Transverse colon (tissue), 4 donors: ENCODE measurements around the gene ETNPPL. TPM values are rescaled to one million over a fixed set of nuclear protein-coding genes. Genes with fewer than 3 reads are reported as not detected.

Experiments used
- DNase-seq: peaks from one replicate; pipeline ENCODE4 v3.0.0-alpha.2; 2019
- H3K27ac ChIP-seq, 4 donors: fragments of 200-600 bp; sonication (generic); 2 replicates each; pipeline ENCODE4 v1.5.1; 2016 to 2018; ENCODE audit warnings: inconsistent platforms in 4 of 4
- H3K27me3 ChIP-seq: fragments of 200-600 bp; sonication (generic); 2 replicates; pipeline ENCODE4 v1.5.1; 2017; ENCODE audit warnings: inconsistent platforms
- H3K36me3 ChIP-seq, 4 donors: fragments of 200-600 bp; sonication (generic); 2 replicates each; pipeline ENCODE4 v1.5.1; 2017 to 2019; ENCODE audit warnings: inconsistent platforms in 4 of 4
- H3K4me1 ChIP-seq, 4 donors: fragments of 200-600 bp; sonication (generic); 2 replicates each; pipeline ENCODE4 v1.5.1; 2017 to 2020; ENCODE audit warnings: inconsistent platforms in 4 of 4
- H3K4me3 ChIP-seq, 4 donors: fragments of 200-600 bp; sonication (generic); 1 replicate in 1 of 4; 2 replicates in 3 of 4; pipeline versions ENCODE4 v1.5.1 to v1.6.1; 2017 to 2019; ENCODE audit warnings: inconsistent platforms in 4 of 4
- H3K9me3 ChIP-seq, 2 donors: fragments of 200-600 bp; sonication (generic); 2 replicates each; pipeline ENCODE4 v1.5.1; 2017 to 2019; ENCODE audit warnings: inconsistent platforms in 2 of 2
- CTCF ChIP-seq, 5 experiments: fragments of 200-600 bp in 3 of 5; fragments of 450-650 bp in 2 of 5; sonication (generic) in 3 of 5; IDR thresholded peaks; 1 replicate in 2 of 5; 2 replicates in 3 of 5; pipeline ENCODE4 v1.5.1; 2016 to 2017; ENCODE audit warnings: antibody characterized with exemption in 5 of 5, inconsistent platforms in 3 of 5, mild to moderate bottlenecking in 2 of 5, moderate library complexity in 1 of 5
- EP300 ChIP-seq: sonication (generic); formaldehyde crosslinking; IDR thresholded peaks from one replicate; pipeline ENCODE4 v1.6.1; 2017; ENCODE audit warnings: antibody characterized with exemption, low read depth
- POLR2A ChIP-seq: fragments of 450-650 bp; IDR thresholded peaks from one replicate; pipeline ENCODE4 v1.6.1; 2016; ENCODE audit warnings: antibody characterized with exemption, mild to moderate bottlenecking, moderate library complexity
- POLR2AphosphoS5 ChIP-seq, 3 donors: sonication (generic); formaldehyde crosslinking; IDR thresholded peaks; one replicate each; pipeline ENCODE4 v1.6.1; 2016; ENCODE audit warnings: antibody characterized with exemption in 3 of 3
- WGBS, 2 donors: methylation state at CpG; one replicate each; pipeline ENCODE4 v1.1.5; 2018; ENCODE audit warnings: low coverage in 1 of 2; 5-methylcytosine and 5-hydroxymethylcytosine counted together
- in situ Hi-C, 4 donors: fragments of 200-750 bp; cut with MboI; loops; one replicate each; pipeline versions ENCODE4 v1.15.0 to v1.15.1; 2017; ENCODE audit warnings: low sequenced_read_pairs in 3 of 4, low pct_ligation_motif_present in 1 of 4, low pct_unique_long_range_greater_than_20kb in 1 of 4
- intact Hi-C: fragments of 100-400 bp; cut with DNase I; formaldehyde crosslinking; loops from one replicate; pipeline ENCODE4 v1.15.1; 2023; ENCODE audit warnings: low total_unique reads
- total RNA-seq, 4 donors: library from RNA; depleted of rRNA; stranded (reverse); fragments of >200 nt; gene quantifications; one replicate each; pipeline ENCODE4 v1.1.0, GENCODE V29; 2016

Gene ETNPPL
- total RNA-seq, 4 donors from 2014 or later = not detected

GRCh38 chr4:108775921-108776320 is 13.1 kb upstream of the ETNPPL start:
- Histone ChIP-seq H3K27me3 (no peaks in the 10 kb centered on the region), H3K27ac (no peak overlapping the region), H3K9me3 (no peaks in the 10 kb centered on the region), H3K4me1 (no peaks in the 10 kb centered on the region), H3K36me3 (no peaks in the 10 kb centered on the region), H3K4me3 (no peak overlapping the region)
- TF ChIP-seq POLR2A (no peak), POLR2AphosphoS5 (IDR thresholded peaks at IDR 0.05) (no peak), EP300 (no peak), CTCF (IDR thresholded peaks at IDR 0.05) (no peak)
- intact Hi-C loops = no loop called here
- in situ Hi-C loops = no loop called here
- no peak for DNase-seq
- 70 to 73% methylated on average over 5 of the region's 5 CpGs for WGBS, 2 donors

- Histone ChIP-seq H3K9me3 (no peaks in the 10 kb centered on the region), H3K4me1 (no peaks in the 10 kb centered on the region), H3K36me3 (no peaks in the 10 kb centered on the region), H3K4me3 (no peak overlapping the region), H3K27ac (no peak overlapping the region), H3K27me3 (no peaks in the 10 kb centered on the region)
- DNase-seq = no peak
- intact Hi-C loops (no loop called here), in situ Hi-C loops (no loop called here)
- 76 to 79% methylated on average over 4 to 5 of the region's 5 CpGs for WGBS, 2 donors
- TF ChIP-seq POLR2AphosphoS5 (IDR thresholded peaks at IDR 0.05) = no peak
- TF ChIP-seq POLR2A = no peak
- no peak for TF ChIP-seq CTCF (IDR thresholded peaks at IDR 0.05)
- no peak for TF ChIP-seq EP300
Observed at GRCh38 chr4:108774809-108775530, 12.1 kb upstream of the ETNPPL start.

- no peak for DNase-seq
- TF ChIP-seq EP300 = no peak
- no peak for TF ChIP-seq POLR2A
- TF ChIP-seq POLR2AphosphoS5 (IDR thresholded peaks at IDR 0.05) = no peak
- no peak for TF ChIP-seq CTCF (IDR thresholded peaks at IDR 0.05)
Observed at GRCh38 chr4:108772402-108772801, 9.5 kb upstream of the ETNPPL start.

GRCh38 chr4:108766058-108766457 is 3.2 kb upstream of the ETNPPL start:
- Histone ChIP-seq H3K27me3 (peaks cover 33% of the 10 kb centered on the region), H3K27ac (no peak overlapping the region), H3K4me1 (peaks cover 0 to 11% (median 7%) of the 10 kb centered on the region in 4 donors), H3K4me3 (no peak overlapping the region), H3K9me3 (no peaks in the 10 kb centered on the region), H3K36me3 (no peaks in the 10 kb centered on the region)
- no peak for TF ChIP-seq CTCF (IDR thresholded peaks at IDR 0.05)
- TF ChIP-seq POLR2A = no peak
- TF ChIP-seq POLR2AphosphoS5 (IDR thresholded peaks at IDR 0.05) = no peak
- no peak for TF ChIP-seq EP300
- DNase-seq = no peak
- intact Hi-C loops (no loop called here), in situ Hi-C loops (no loop called here)
- WGBS, 2 donors = 89 to 95% methylated on average over 3 of the region's 3 CpGs

More at GRCh38 chr4:108772402-108772801, 9.5 kb upstream of the ETNPPL start:
- Histone ChIP-seq H3K4me1 (no peaks in the 10 kb centered on the region), H3K27ac (no peak overlapping the region), H3K27me3 (no peaks in the 10 kb centered on the region), H3K36me3 (no peaks in the 10 kb centered on the region), H3K9me3 (no peaks in the 10 kb centered on the region), H3K4me3 (no peak overlapping the region)
- 84 to 90% methylated on average over 6 to 7 of the region's 7 CpGs for WGBS, 2 donors
- intact Hi-C loops = no loop called here
- in situ Hi-C loops = no loop called here
